HG03520 (cell line): ENCODE measurements around the gene GPC6.

Experiments
- ATAC-seq: cut with Tn5 transposase; IDR thresholded peaks from one replicate; pipeline ENCODE4 v1.9.1; 2021; ENCODE audit warnings: mild to moderate bottlenecking, moderate library complexity; ENCODE audit not compliant: unreplicated experiment

GPC6 gene

GRCh38 chr13:94079876-94080275 is 853.3 kb downstream of the GPC6 start:
- ATAC-seq, result no peak

- no peak for ATAC-seq
These were observed 853.9 kb downstream of the GPC6 start for GRCh38 chr13:94080527-94080926.

- ATAC-seq, result no peak
These were observed 860.5 kb downstream of the GPC6 start for GRCh38 chr13:94087100-94087499.

GRCh38 chr13:94088742-94089141 is 862.1 kb downstream of the GPC6 start:
- ATAC-seq, result no peak

- no peak for ATAC-seq
These were observed 864.3 kb downstream of the GPC6 start for GRCh38 chr13:94090773-94091480.

- no peak for ATAC-seq
These were observed 867.2 kb downstream of the GPC6 start for GRCh38 chr13:94093652-94094315.

GRCh38 chr13:94109715-94110374 is 883.2 kb downstream of the GPC6 start:
- ATAC-seq, result no peak

GRCh38 chr13:94112227-94112626 is 885.6 kb downstream of the GPC6 start:
- no peak for ATAC-seq

- no peak for ATAC-seq
These were observed 886.1 kb downstream of the GPC6 start for GRCh38 chr13:94112731-94113130.

GRCh38 chr13:94113245-94113644 is 886.6 kb downstream of the GPC6 start:
- ATAC-seq, result no peak

- ATAC-seq, result no peak
These were observed 887.6 kb downstream of the GPC6 start for GRCh38 chr13:94114166-94114565.

GRCh38 chr13:94115054-94115453 is 888.4 kb downstream of the GPC6 start:
- no peak for ATAC-seq

GRCh38 chr13:94119360-94119936 is 892.8 kb downstream of the GPC6 start:
- ATAC-seq, result no peak

GRCh38 chr13:94120878-94121277 is 894.3 kb downstream of the GPC6 start:
- ATAC-seq, result no peak

GRCh38 chr13:94121686-94122085 is 895.1 kb downstream of the GPC6 start:
- ATAC-seq, result no peak

GRCh38 chr13:94122300-94122915 is 895.8 kb downstream of the GPC6 start:
- no peak for ATAC-seq

GRCh38 chr13:94123557-94123956 is 897.0 kb downstream of the GPC6 start:
- ATAC-seq, result no peak

- ATAC-seq, result no peak
These were observed 901.8 kb downstream of the GPC6 start for GRCh38 chr13:94128430-94128829.

GRCh38 chr13:94129490-94129894 is 902.9 kb downstream of the GPC6 start:
- ATAC-seq, result no peak

- no peak for ATAC-seq
These were observed 912.2 kb downstream of the GPC6 start for GRCh38 chr13:94138831-94139230.

GRCh38 chr13:94139393-94139995 is 912.9 kb downstream of the GPC6 start:
- no peak for ATAC-seq
